GM12878 (cell line): ENCODE results near the gene C12orf60. TPM values are rescaled to one million over a fixed set of nuclear protein-coding genes. Genes with fewer than 3 reads are reported as not detected.

Experiments used
- ATAC-seq: fragments of 200-7000 bp; cut with Tn5 transposase; 3 replicates; pipeline ENCODE4 v1.9.1; 2020; ENCODE audit warnings: mild to moderate bottlenecking, moderate library complexity
- BruUV-seq: library from RNA; stranded (reverse); fragments of 400-500 nt; replicated peaks from 2 replicates; lab custom pipeline; 2021; lab: Mats Ljungman, UMichigan
- CTCF ChIA-PET: fragments of 300-600 bp; sonication (Branson Sonifier 250); formaldehyde crosslinking; extraction: SDS; loops from one replicate; lab custom pipeline; 2021; ENCODE audit warnings: inconsistent platforms; lab: Yijun Ruan, JAX
- POLR2A ChIA-PET: fragments of 350-600 bp; formaldehyde crosslinking; extraction: SDS; loops from one replicate; lab custom pipeline; 2021; ENCODE audit warnings: inconsistent platforms; lab: Charles Lee
- RAD21 ChIA-PET: fragments of 300-600 bp; sonication (Branson Sonifier 250); formaldehyde crosslinking; loops from one replicate; lab custom pipeline; 2023; ENCODE audit warnings: antibody characterized with exemption; ENCODE audit not compliant: unreplicated experiment; lab: Charles Lee
- SMC1A ChIA-PET: fragments of 300-600 bp; sonication (Branson Sonifier 250); formaldehyde crosslinking; loops from one replicate; lab custom pipeline; 2023; ENCODE audit not compliant: unreplicated experiment, uncharacterized antibody; lab: Charles Lee
- DNase-seq: peaks from one replicate; pipeline ENCODE4 v3.0.0-alpha.2; 2011; ENCODE audit warnings: low read depth, low spot score
- FAIRE-seq: peaks from 3 replicates; lab custom pipeline; 2011; peaks lifted over from hg19 to GRCh38; lab: Jason Lieb, UNC
- H2AFZ ChIP-seq: 2 replicates; pipeline ENCODE4 v1.6.0; 2011; ENCODE audit warnings: low read depth, low read length, control low read depth; ENCODE audit not compliant: control insufficient read depth
- H3K27ac ChIP-seq: 2 replicates; pipeline ENCODE4 v1.5.1; 2011; ENCODE audit warnings: control low read depth; ENCODE audit not compliant: control insufficient read depth, insufficient read depth
- H3K27me3 ChIP-seq, 2 experiments: replicated peaks in 1 of 2; 2 replicates each; pipeline versions ENCODE4 v1.6.0 to v1.6.1; 2011; ENCODE audit warnings: low read length in 1 of 2; ENCODE audit not compliant: control insufficient read depth in 2 of 2, insufficient read depth in 2 of 2
- H3K36me3 ChIP-seq, 2 experiments: 2 replicates each; pipeline ENCODE4 v1.5.1; 2011; ENCODE audit warnings: low read length in 1 of 2; ENCODE audit not compliant: control insufficient read depth in 2 of 2, insufficient read depth in 2 of 2
- H3K4me1 ChIP-seq: 2 replicates; pipeline ENCODE4 v1.6.1; 2011; ENCODE audit warnings: mild to moderate bottlenecking, low read length, moderate library complexity, mixed read lengths; ENCODE audit not compliant: control insufficient read depth, insufficient read depth
- H3K4me2 ChIP-seq: 2 replicates; pipeline ENCODE4 v1.6.0; 2011; ENCODE audit warnings: control low read depth; ENCODE audit not compliant: control insufficient read depth, insufficient read depth
- H3K4me3 ChIP-seq: fragments of 200-600 bp; sonication (generic); 2 replicates; pipeline ENCODE4 v1.5.1; 2016
- H3K79me2 ChIP-seq: 2 replicates; pipeline ENCODE4 v1.6.0; 2011; ENCODE audit warnings: low read length; ENCODE audit not compliant: control insufficient read depth, insufficient read depth
- H3K9ac ChIP-seq: 2 replicates; pipeline ENCODE4 v1.8.0; 2011; ENCODE audit warnings: low read length, control low read depth, mixed read lengths; ENCODE audit not compliant: control insufficient read depth, insufficient read depth
- H3K9me3 ChIP-seq: replicated peaks from 3 replicates; pipeline ENCODE4 v1.5.1; 2011; ENCODE audit warnings: mild to moderate bottlenecking, low read length; ENCODE audit not compliant: control insufficient read depth, insufficient read depth
- H4K20me1 ChIP-seq: 2 replicates; pipeline ENCODE4 v1.6.0; 2011; ENCODE audit not compliant: control insufficient read depth, insufficient read depth
- CREM ChIP-seq: IDR thresholded peaks from 2 replicates; pipeline ENCODE4 v1.6.1; 2014; ENCODE audit warnings: antibody characterized with exemption, low read depth
- ETV6 ChIP-seq, 2 experiments: fragments of 450-650 bp in 1 of 2; IDR thresholded peaks in 1 of 2; conservative IDR thresholded peaks in 1 of 2; 2 replicates each; pipeline ENCODE4 v1.6.1; 2014; ENCODE audit warnings: antibody characterized with exemption in 1 of 2, borderline replicate concordance in 1 of 2, low read depth in 1 of 2, mild to moderate bottlenecking in 1 of 2, moderate library complexity in 1 of 2
- HDAC6 ChIP-seq: fragments of 200-600 bp; sonication (generic); IDR thresholded peaks from one replicate; pipeline ENCODE4 v1.8.0; 2017; ENCODE audit warnings: antibody characterized with exemption; ENCODE audit not compliant: unreplicated experiment
- MTA3 ChIP-seq: IDR thresholded peaks from 2 replicates; pipeline ENCODE4 v1.6.1; 2012; ENCODE audit warnings: low read length, inconsistent platforms, borderline replicate concordance
- MYB ChIP-seq: fragments of 150-350 bp; IDR thresholded peaks from 2 replicates; pipeline ENCODE4 v1.6.1; 2014; ENCODE audit warnings: mild to moderate bottlenecking, low read depth, low read length, borderline replicate concordance
- RB1 ChIP-seq: fragments of 450-650 bp; formaldehyde crosslinking; IDR thresholded peaks from 2 replicates; pipeline ENCODE4 v1.6.1; 2017; ENCODE audit warnings: mild to moderate bottlenecking, borderline replicate concordance
- RCOR1 ChIP-seq: conservative IDR thresholded peaks from 2 replicates; pipeline ENCODE4 v1.6.1; 2012; ENCODE audit warnings: low read depth, low read length, improper control_type of control experiment
- RELA ChIP-seq: fragments of 450-650 bp; IDR thresholded peaks from 2 replicates; pipeline ENCODE4 v1.8.0; 2014; ENCODE audit warnings: borderline replicate concordance; ENCODE audit not compliant: partially characterized antibody
- SMAD5 ChIP-seq: IDR thresholded peaks from 2 replicates; pipeline ENCODE4 v1.6.1; 2016; ENCODE audit warnings: antibody characterized with exemption, low read depth
- SP1 ChIP-seq: IDR thresholded peaks from one replicate; pipeline ENCODE4 v1.6.1; 2011; ENCODE audit warnings: low read depth, low read length
- ZBTB33 ChIP-seq: fragments of 450-650 bp; IDR thresholded peaks from 2 replicates; pipeline ENCODE4 v1.6.1; 2017; ENCODE audit warnings: mild to moderate bottlenecking
- ZBTB40 ChIP-seq: fragments of 450-650 bp; IDR thresholded peaks from 2 replicates; pipeline ENCODE4 v1.6.1; 2016; ENCODE audit warnings: mild to moderate bottlenecking, moderate library complexity, borderline replicate concordance
- in situ Hi-C: fragments of 300-500 bp; cut with MboI; formaldehyde crosslinking; loops from 9 replicates; pipeline ENCODE4 v1.14.3; 2018; ENCODE audit warnings: mixed read lengths
- intact Hi-C: fragments of 100-400 bp; cut with micrococcal nuclease; formaldehyde crosslinking; loops from one replicate; pipeline ENCODE4 v1.14.2; 2022; ENCODE audit not compliant: unreplicated experiment
- polyA plus RNA-seq, 11 experiments: library from polyadenylated mRNA; depleted of rRNA in 4 of 11; unstranded in 6 of 11; stranded (reverse) in 5 of 11; fragments of >200 nt; fragmentation: Nextera tagmentation in 4 of 11; fragmentation: Illumina TruSeq in 1 of 11; extraction: Ambion mirVana in 4 of 11; extraction: Trizol in 1 of 11; gene quantifications; 1 replicate in 1 of 11; 2 replicates in 10 of 11; pipeline versions ENCODE4 v1.2.1 to v1.2.3, GENCODE V29; 2011 to 2016; ENCODE audit warnings: inconsistent platforms in 2 of 11, missing spikeins in 2 of 11, low read depth in 1 of 11
- total RNA-seq, 4 experiments: library from RNA; depleted of rRNA in 3 of 4; stranded (reverse); fragments of >200 nt in 3 of 4; fragmentation: Illumina TruSeq in 1 of 4; extraction: Trizol in 1 of 4; gene quantifications; 2 replicates each; pipeline versions ENCODE4 v1.2.1 to v1.2.3, GENCODE V29; 2013 to 2021
- TF ChIP-seq, protein P1 (sequence below): fragments of 450-650 bp; IDR thresholded peaks from 2 replicates; pipeline ENCODE4 v1.6.1; 2017; ENCODE audit warnings: low read depth, mild to moderate bottlenecking, moderate library complexity

C12orf60 gene
- total and polyA plus RNA-seq, 10 of the 15 experiments (the other 5 are each of a cell fraction or from before 2014, with no cell fraction given): 1.8 to 7.2 (median 3.2) TPM

GRCh38 chr12:14852880-14853279, 49.4 kb downstream of the C12orf60 start:
- H3K9ac ChIP-seq: no peak overlapping the region
- in situ Hi-C loops: no loop called here

More at GRCh38 chr12:14852880-14853279, 49.4 kb downstream of the C12orf60 start:
- ATAC-seq (no peak), DNase-seq (no peak), FAIRE-seq (no peak)
- CTCF ChIA-PET: interaction anchor here (0.9 to 9.9 kb wide), 5 partner anchors 38 to 427 kb away, joined by 3 to 82 read pairs (median 3); no protein-coding TSS in a partner anchor
- RAD21 ChIA-PET: interaction anchor here (0.6 to 1.9 kb wide), 3 partner anchors 11 to 142 kb away, joined by 3 to 10 read pairs (median 4); no protein-coding TSS in a partner anchor
- no TSS peak for BruUV-seq
- no peaks in the 10 kb centered on the region for H3K27me3 ChIP-seq
- no peaks in the 10 kb centered on the region for H4K20me1 ChIP-seq
- POLR2A ChIA-PET: no interaction called here
- no peak overlapping the region for H3K4me3 ChIP-seq
- no peak overlapping the region for H3K4me2 ChIP-seq
- no peaks in the 10 kb centered on the region; the same call in 2 of the 3 replicates for H3K9me3 ChIP-seq
- H3K27ac ChIP-seq: no peak overlapping the region
- SMC1A ChIA-PET: interaction anchor here (1.1 to 15.6 kb wide), 2 partner anchors 29 to 144 kb away, joined by 3 to 242 read pairs; no protein-coding TSS in a partner anchor
- H3K79me2 ChIP-seq: no peaks in the 10 kb centered on the region
- no peaks in the 10 kb centered on the region for H3K36me3 ChIP-seq
- H2AFZ ChIP-seq: no peak overlapping the region
- TF ChIP-seq HDAC6 (no peak), RCOR1 (no peak), CREM (no peak), SP1 (no peak), SMAD5 (no peak), ETV6 (conservative IDR thresholded peaks at IDR 0.05 in 1 of 2, IDR thresholded peaks at IDR 0.05 in 1 of 2; ENCODE audit: borderline replicate concordance in 1 of 2, low read depth in 1 of 2) (no peak), RELA (no peak), MTA3 (no peak), RB1 (no peak), MYB (no peak), ZBTB33 (no peak), ZBTB40 (no peak)
- TF ChIP-seq, protein P1, sequence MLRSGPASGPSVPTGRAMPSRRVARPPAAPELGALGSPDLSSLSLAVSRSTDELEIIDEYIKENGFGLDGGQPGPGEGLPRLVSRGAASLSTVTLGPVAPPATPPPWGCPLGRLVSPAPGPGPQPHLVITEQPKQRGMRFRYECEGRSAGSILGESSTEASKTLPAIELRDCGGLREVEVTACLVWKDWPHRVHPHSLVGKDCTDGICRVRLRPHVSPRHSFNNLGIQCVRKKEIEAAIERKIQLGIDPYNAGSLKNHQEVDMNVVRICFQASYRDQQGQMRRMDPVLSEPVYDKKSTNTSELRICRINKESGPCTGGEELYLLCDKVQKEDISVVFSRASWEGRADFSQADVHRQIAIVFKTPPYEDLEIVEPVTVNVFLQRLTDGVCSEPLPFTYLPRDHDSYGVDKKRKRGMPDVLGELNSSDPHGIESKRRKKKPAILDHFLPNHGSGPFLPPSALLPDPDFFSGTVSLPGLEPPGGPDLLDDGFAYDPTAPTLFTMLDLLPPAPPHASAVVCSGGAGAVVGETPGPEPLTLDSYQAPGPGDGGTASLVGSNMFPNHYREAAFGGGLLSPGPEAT: no peak
- intact Hi-C loops: no loop called here
- no peaks in the 10 kb centered on the region for H3K4me1 ChIP-seq
